ENCODE results near the gene MICU1.

MICU1 gene

DNA sequence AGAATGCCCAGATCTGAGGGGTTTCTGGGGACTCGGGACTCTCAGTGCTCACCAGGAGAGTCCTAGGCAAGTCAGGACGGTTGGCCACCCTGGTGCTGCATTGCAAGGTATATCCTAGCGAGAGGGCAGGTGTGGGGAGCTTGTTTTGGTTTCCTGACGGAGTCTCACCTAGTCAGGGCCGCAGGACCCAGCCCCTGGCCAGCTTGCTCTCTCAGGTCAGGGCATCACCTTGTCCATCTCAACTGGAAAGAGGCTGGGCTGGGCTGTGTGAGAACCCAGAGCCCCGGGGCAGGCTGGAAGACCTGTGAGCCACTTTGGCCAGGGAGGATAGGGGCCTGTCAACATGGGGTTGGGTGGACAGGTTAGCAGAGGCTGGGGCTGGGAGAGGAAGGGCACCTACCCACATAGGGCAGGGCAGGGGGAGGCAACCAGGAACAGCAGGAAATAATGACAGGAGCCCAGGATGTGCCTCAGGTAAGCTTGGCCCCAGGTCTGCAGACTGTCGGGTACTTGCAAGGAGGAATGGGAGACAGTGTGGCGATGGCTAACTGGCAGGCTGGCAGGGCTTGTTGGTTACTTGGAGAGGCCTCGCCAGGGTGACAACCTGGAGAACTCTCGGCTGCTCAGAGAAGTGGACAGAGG, 302.6 kb downstream of the MICU1 start:
- FAIRE-seq: no peak

DNA sequence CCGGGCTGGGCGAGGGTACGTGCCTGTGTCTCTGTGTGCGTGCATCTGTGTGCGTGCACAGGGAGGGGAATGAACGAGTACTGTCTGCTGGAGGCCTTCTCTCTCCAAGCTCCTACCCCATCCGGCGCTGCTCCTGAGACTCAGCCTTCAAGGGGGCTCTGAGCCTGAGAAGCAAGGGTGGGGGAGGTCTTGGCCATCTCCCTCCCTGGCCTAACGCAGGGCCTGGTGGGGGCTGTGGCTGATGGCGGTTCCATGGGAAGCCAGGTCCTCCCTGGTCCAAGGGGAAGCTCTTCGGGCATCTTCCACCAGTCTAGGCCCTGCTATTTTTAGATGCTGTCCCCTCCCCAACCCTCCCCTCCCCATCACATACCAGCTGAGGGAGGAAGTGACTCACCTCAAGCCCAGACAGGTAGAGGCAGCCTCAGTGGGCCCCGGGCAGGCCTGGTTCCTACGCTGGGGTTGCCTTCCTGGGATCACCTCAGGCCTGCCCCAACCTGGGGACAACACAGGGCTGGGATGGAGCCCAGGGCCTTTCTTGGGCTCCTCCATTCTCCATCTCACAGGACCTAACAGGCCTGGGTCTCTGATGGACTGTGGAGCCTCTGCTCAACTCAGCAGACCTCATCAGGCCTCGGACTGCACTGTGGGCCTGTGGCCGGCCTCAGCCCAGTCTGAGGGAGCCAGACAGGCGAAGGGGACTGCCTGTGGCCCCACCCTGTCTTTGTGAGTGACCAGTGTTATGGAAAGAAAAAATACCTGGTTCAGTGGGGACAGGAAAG, 303.4 kb downstream of the MICU1 start:
- no peak for FAIRE-seq

DNA sequence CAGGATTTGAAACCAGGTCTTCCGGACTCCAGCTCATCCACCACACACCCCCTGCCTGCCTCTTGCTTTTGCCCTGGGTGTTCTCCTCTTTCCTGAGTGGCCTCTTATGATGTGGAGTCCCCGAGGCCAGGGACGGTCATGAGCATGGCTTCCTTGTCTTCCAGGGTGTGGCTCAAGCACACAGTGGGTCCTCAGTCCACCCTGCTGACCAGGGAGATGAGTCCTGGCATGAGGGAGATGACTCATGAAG, 303.9 kb downstream of the MICU1 start:
- no peak for FAIRE-seq

DNA sequence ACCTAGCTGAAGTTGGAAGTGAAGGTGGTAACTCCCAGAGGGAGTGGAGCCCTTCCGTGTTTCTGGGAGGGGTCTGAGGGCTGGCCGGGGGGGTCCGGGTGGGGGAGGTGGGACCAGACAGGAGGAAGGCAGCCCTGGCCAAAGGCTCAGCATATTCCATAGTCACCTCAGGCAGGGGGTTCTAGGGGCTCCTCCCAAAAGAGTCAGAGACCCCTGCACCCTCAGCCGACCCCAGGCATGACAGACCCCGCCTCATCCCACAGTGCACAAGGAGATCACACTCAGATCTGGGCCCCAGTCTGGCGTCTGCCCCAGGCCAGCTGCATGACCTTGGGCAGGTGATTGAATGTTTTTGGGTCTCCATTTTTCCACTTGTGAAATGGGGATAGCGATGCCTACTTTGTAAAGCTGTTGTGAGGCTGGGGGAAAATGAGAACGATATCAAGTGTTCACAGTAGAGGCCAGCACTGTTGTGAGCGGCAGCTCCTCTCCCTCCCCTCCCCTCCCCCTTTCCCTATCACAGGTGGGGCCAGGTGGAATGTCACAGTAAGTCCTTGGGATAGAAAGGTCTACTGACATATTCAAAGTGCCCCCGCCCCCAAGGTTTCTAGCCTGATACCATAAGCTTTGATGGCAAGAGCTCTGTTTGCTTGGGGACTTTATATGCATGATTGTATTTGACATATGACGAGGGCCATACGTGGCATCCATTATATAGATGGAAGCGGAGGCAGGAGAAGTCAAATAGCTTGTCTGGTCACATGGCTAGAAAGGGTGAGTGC, 304.4 kb downstream of the MICU1 start:
- FAIRE-seq: no peak

DNA sequence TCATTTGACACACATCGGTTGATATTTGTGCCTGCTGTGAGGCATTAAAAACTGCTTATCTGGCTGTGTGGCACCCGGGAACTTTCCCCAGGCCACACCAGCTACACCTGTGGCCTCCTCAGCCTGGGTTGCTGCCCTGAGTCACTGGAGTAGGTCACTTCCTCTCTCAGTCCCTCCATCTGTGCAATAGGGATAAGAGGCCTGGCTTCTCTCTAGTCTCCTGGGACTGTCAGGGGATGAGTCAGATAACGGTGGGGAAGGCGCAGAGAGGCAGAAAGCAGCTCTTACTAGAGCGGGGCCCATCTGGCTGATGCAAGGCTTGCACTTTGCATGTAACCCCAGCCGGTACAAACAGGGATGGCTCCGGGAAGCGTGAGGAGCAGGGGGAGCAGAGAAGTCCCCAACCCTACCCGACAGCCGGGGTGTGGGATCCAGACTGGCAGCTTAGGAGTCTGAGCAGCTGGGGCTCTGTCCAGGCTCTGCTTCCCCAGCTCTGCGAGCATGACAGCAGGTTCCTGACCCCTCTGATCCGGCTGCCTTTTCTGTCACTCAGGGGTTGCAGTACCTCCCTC, 305.1 kb downstream of the MICU1 start:
- no peak for FAIRE-seq

DNA sequence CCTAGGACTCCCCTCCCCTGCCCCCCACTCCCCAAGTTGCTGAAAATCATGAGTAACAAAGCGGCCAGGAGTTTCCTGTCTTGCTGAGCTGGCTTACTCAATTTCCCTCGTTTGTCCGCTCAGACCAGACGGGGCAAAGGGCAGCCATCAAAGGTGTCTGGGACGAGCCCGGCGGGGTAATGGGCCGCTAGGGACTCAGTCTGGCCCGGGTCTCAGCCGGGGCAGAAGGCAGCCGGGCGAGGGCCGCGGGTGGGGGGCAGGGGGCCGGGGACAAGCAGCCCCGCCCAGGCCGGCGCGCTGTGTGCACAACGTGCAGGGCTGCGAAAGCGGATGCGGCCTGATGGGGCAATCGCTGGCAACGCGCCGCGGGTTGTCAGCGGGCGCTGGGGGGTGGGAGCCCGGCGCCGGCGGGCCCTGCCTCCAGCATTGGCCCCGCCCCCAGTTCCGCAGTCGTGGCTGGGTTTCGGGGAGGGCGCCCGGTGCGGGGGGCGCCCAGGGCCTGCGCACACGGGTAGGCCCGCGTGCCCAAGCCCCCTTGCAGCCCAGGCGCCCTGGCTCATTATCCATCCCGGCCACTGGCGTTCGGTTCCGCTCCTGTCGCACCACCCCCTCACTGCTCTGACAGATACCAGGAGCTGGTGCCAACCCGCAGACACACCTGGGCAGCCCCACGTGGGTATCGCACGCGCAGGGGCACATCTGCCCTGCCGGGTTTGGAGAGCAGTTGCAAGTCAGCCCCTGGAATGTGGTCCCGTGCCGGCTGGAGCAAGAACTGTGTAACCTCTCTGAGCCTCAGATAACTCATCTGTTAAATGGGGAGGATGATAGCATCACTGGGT, 306.2 kb downstream of the MICU1 start:
- no peak for FAIRE-seq

DNA sequence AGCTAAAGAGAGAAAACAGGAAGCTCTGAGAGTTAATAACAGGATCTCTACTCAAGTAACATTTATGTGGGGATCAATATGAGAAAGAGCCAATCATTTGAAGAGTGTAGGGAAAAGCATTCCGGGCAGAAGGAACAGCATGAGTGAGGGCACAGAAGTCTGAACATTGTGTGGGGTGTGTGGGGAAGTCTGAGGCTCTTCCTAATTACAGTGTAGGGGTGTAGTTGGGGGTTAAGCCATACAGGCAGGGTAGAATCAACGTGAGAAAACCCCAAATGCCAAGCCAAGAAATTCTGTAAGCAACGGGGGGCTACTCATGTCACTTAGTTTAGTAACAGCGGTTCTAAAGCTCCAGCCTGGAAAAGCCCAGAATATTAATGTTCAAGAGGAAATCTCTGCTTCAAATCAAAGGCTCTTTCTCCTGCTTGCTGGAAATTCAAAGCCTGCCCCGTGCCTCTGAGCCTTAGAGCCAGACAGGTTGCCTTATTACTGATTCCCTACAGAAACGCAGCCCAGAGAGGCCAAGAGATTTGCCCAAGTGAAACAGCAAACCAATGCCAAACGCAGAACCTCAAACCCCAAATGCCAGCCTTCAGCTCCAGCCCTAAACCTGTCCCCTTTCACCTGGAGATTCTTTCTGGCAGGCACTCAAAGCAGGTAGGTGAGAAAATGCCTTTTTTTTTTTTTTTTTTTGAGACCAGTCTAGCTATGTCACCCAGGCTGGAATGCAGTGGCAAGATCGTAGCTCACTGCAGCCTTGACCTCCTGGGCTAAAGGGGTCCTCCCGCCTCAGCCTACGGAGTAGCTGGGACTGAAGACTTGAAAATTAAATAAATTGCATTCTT, 307.2 kb downstream of the MICU1 start:
- FAIRE-seq: no peak

All from TTC549 (cell line).